ENCODE data around the gene GLIS1. TPM values are rescaled to one million over a fixed set of nuclear protein-coding genes. Genes with fewer than 3 reads are reported as not detected.

The GLIS1 gene
- total and polyA plus RNA-seq, 7 donors: 0.03 to 0.40 (median 0.15) TPM

- H3K27ac ChIP-seq: no peak overlapping the region
- WGBS, 3 donors: 87 to 96% (median 92%) methylated on average over 7 of the region's 7 CpGs
- ATAC-seq (no peak), DNase-seq (no peak)
- intact Hi-C loops (cut with DNase I): no loop called here
- H3K9me3 ChIP-seq: no peaks in the 10 kb centered on the region
- no peak for TF ChIP-seq CTCF (IDR thresholded peaks at IDR 0.05)
- H3K27me3 ChIP-seq (ENCODE audit: insufficient read depth in 3 of 3, low read length in 2 of 3): no peaks in the 10 kb centered on the region
- no peaks in the 10 kb centered on the region for H3K4me1 ChIP-seq
- H3K36me3 ChIP-seq (ENCODE audit: insufficient read depth in 1 of 2, low read depth in 1 of 2): no peaks in the 10 kb centered on the region
- no peak overlapping the region for H3K4me3 ChIP-seq
These were observed 228.7 kb downstream of the GLIS1 start for GRCh38 chr1:53510215-53510614.

- no peaks in the 10 kb centered on the region for H3K9me3 ChIP-seq
- 93 to 95% (median 94%) methylated on average over 12 to 13 of the region's 13 CpGs for WGBS, 3 donors
- intact Hi-C loops (cut with DNase I): no loop called here
- no peak overlapping the region for H3K4me3 ChIP-seq
- ATAC-seq (no peak), DNase-seq (no peak)
- H3K4me1 ChIP-seq: no peaks in the 10 kb centered on the region
- no peak for TF ChIP-seq CTCF (IDR thresholded peaks at IDR 0.05)
- H3K27ac ChIP-seq: no peak overlapping the region
- no peaks in the 10 kb centered on the region for H3K27me3 ChIP-seq (ENCODE audit: insufficient read depth in 3 of 3, low read length in 2 of 3)
- H3K36me3 ChIP-seq (ENCODE audit: insufficient read depth in 1 of 2, low read depth in 1 of 2): no peaks in the 10 kb centered on the region
These were observed 229.2 kb downstream of the GLIS1 start for GRCh38 chr1:53509775-53510174.

- H3K9me3 ChIP-seq: no peaks in the 10 kb centered on the region
- no peak overlapping the region for H3K27ac ChIP-seq
- intact Hi-C loops (cut with DNase I): no loop called here
- ATAC-seq (no peak), DNase-seq (no peak)
- H3K27me3 ChIP-seq (ENCODE audit: insufficient read depth in 3 of 3, low read length in 2 of 3): no peaks in the 10 kb centered on the region
- no peak for TF ChIP-seq CTCF (IDR thresholded peaks at IDR 0.05)
- H3K4me1 ChIP-seq: no peaks in the 10 kb centered on the region
- no peaks in the 10 kb centered on the region for H3K36me3 ChIP-seq (ENCODE audit: insufficient read depth in 1 of 2, low read depth in 1 of 2)
- no peak overlapping the region for H3K4me3 ChIP-seq
- WGBS, 3 donors: 74 to 83% (median 76%) methylated on average over 20 to 23 of the region's 23 CpGs
These were observed 229.8 kb downstream of the GLIS1 start for GRCh38 chr1:53508991-53509666.

GRCh38 chr1:53508056-53508990 is 230.6 kb downstream of the GLIS1 start:
- TF ChIP-seq CTCF (IDR thresholded peaks at IDR 0.05): no peak
- H3K4me3 ChIP-seq: no peak overlapping the region
- no peak overlapping the region for H3K27ac ChIP-seq
- no peak for ATAC-seq
- H3K27me3 ChIP-seq (ENCODE audit: insufficient read depth in 3 of 3, low read length in 2 of 3): no peaks in the 10 kb centered on the region
- 91 to 93% (median 92%) methylated on average over 22 of the region's 22 CpGs for WGBS, 3 donors
- H3K9me3 ChIP-seq: no peaks in the 10 kb centered on the region
- no peaks in the 10 kb centered on the region for H3K36me3 ChIP-seq (ENCODE audit: insufficient read depth in 1 of 2, low read depth in 1 of 2)
- intact Hi-C loops (cut with DNase I): no loop called here
- no peaks in the 10 kb centered on the region for H3K4me1 ChIP-seq
- DNase-seq: no peak
